Activated CD8-positive, alpha-beta memory T cell treated with anti-CD3 and anti-CD28 coated beads, Interleukin-2, amount 50 U/mL, for 48 hours (primary cell): ENCODE measurements around the gene NFATC3.
A peak's percentile ranks its signal among the peaks of the same experiment; 100 is the strongest.

Source experiments
- DNase-seq: peaks from one replicate; pipeline ENCODE4 v3.0.0-alpha.2; 2020

Gene NFATC3

GRCh38 chr16:68234188-68235107 lies 149.3 kb downstream of the NFATC3 start:
- no peak for DNase-seq

GRCh38 chr16:68235108-68235886 lies 150.1 kb downstream of the NFATC3 start:
- DNase-seq: no peak

DNA sequence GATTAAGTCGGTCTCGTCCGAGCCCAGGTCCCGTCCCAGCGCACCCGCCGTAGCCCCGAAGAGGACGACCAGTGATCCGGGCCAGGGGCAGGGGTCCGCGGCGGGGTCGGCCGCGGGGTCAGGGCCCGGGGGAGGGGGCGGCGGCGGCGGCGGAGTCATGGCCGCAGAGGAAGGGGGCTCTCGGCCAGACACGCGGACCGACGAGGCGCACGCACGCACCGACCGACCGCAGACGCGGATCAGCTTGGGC lies 150.6 kb downstream of the NFATC3 start, which contains the start of gene ESRP2:
TSS of gene ESRP2 (minus strand) at position 241 of the 250 bp plus-strand sequence. CDS start at position 159, 82 bp downstream.
- DNase-seq: no peak

- peak; percentile 71 for DNase-seq
Observed at GRCh38 chr16:68236137-68236825, 151.1 kb downstream of the NFATC3 start.

DNA sequence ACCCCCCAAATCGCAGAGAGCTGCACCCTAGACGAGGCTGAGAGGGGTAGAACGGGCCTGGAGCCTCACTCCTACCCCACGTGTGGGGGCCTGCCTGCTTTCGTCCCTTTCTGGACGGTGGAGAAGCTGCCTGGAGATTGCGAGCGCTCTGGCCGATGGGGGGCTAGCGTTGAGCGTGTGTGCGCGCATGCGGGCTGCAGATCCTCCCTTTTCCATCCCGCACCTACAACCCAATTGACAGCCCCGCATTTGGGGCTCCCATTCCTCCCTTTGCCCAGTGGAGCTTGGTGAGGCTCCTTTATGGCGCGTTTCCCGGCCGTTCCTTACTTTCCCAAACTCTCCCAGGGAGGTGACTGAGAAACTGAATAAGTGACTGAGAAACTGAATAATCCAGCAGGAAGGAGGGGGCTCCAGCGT lies 151.7 kb downstream of the NFATC3 start:
- no peak for DNase-seq

- peak; percentile 93 for DNase-seq
Observed at GRCh38 chr16:68237243-68238028, 152.3 kb downstream of the NFATC3 start.

GRCh38 chr16:68238029-68238345 lies 152.8 kb downstream of the NFATC3 start:
- no peak for DNase-seq

DNA sequence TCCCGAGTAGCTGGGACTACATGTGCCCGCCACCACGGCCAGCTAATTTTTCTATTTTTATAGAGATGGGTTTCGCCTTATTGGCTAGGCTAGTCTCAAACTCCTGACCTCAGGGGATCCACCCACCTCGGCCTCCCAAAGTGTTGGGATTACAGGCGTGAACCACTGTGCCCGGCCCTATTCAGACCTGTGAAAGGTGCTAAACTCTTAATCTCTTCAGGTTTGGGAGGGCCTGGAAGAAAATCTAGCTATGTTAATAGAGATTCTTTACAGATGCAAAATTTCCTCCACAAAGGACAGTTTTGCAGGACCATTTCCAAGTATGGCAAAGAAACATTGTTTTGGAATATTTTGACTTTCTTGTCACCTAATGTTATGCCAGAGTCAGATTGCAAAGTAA lies 156.9 kb downstream of the NFATC3 start:
- DNase-seq: no peak

GRCh38 chr16:68242926-68243858 lies 158.0 kb downstream of the NFATC3 start:
- no peak for DNase-seq

GRCh38 chr16:68244481-68244902 lies 159.3 kb downstream of the NFATC3 start:
- no peak for DNase-seq

- DNase-seq: peak; percentile 97
Observed at GRCh38 chr16:68244903-68245853, 160.0 kb downstream of the NFATC3 start, which contains the start of gene PLA2G15. Gene PLA2G15, plus strand, starts transcription at chr16:68245373. Its CDS starts 54 bp downstream, at chr16:68245427.

- no peak for DNase-seq
Observed at GRCh38 chr16:68246121-68246520, 161.0 kb downstream of the NFATC3 start.

DNA sequence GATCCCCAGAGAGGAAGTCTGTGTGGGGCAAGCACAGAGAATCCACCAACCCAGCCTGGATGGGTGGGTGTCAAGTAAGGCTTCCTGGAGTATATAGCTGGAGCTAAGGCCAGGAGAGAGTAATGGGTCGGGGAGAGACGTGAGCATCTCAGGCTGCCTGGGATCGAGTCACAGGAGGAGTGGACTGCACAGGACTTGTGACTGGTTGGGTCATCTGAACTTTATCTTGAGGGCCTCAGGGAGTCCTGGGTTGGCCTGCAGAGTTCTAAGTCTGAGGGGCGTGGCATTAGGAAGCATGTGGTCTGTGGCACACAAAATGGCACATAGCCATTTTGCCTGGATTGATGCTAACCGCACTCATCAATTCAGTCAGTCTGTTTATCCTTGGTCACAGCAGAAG lies 161.5 kb downstream of the NFATC3 start:
- DNase-seq: no peak

GRCh38 chr16:68247400-68247799 lies 162.2 kb downstream of the NFATC3 start:
- no peak for DNase-seq

DNA sequence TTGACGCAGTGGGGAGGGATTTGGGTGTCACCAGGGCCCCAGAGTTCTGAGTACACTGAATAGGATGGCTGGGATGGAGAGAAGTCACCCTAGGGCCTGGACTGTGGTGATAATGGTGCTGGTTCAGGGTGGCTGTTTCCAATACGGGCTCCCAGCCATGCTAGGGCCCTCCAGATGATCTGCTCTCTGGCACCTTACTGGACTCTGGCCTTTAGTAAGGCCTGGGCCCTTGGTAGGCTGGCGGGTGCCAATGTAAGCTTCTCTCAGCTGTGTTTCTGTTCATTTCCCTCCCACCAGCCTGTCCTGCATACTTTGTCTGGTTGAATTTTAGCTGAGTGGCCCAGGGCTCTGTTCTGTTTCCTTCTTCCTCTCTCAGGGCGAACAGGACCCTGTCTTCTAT lies 162.8 kb downstream of the NFATC3 start:
- no peak for DNase-seq

DNA sequence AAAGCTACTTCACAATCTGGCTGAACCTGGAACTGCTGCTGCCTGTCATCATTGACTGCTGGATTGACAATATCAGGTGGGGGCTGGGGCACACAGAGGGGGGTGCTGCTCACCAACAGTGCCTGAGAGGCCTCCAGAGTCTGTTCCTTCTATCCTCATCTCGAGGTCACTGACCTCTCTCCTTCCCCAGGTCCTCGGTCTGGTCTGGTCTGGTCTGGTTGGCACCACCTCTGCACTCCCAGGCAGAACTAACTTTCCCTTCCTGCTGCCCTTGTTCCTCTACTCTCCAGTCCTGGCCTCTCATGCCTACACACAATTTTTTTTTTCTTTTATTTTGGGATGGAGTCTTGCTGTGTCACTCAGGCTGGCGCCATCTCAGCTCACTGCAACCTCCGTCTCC lies 164.2 kb downstream of the NFATC3 start:
- no peak for DNase-seq

DNA sequence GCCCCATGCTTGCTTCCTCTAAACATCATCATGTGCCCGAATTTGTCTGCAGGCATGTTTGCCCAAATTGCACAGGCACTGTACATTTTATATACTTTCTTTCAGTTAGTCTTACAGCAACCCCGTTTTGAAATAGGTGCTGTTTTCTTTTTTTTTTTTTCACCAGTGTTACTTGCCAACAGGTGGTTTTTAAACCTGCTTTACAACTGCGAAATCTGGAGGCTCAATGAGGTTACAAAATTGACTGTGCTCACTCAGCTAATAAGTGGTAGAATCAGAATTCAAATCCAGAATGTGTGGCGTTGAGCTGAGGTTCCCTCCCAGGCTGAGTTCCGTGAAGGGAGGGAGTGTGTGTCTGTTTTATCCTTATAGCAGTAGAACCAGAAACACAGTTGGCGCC lies 165.8 kb downstream of the NFATC3 start:
- no peak for DNase-seq

- no peak for DNase-seq
Observed at GRCh38 chr16:68251832-68252231, 166.7 kb downstream of the NFATC3 start.

DNA sequence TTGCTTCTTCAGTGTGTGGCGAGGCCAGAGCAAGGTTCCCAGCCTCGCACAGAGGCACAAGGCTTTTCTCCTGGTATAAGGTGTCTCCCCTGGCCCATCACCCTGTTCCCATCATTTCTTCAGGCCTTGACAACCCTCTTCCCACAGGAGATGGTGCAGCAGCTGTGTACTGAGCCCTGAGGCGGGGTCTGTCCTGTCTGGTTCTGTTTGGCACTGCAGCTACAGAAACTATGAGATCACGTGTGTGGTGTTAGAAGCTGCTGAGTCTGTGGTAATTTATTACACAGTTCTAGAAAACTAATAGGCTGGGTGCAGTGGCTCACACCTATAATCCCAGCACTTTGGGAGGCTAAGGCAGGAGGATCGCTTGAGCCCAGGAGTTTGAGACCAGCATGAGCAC lies 167.2 kb downstream of the NFATC3 start:
- no peak for DNase-seq

DNA sequence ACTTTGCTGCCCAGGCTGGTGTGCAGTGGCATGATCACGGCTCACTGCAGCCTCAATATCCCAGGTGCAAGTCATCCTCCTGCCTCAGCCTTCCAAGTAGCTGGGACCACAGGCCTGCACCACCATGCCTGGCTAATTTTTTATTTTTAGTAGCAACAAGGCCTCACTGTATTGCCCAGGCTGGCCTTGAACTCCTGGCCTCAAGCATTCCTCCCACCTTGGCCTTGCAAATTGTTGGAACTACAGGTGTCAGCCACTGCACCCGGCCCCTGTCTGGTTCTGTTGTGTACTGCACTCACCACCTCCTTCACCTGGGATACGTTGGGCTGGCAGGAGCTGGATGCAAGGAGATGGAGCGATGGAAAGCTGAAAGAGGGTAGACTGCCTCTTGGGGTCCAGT lies 168.6 kb downstream of the NFATC3 start:
- DNase-seq: no peak
